Endodermal cell (in vitro differentiated cells): ENCODE measurements around the gene CTDP1. TPM values are rescaled to one million over a fixed set of nuclear protein-coding genes. Genes with fewer than 3 reads are reported as not detected.

Experiments used
- DNase-seq: peaks from one replicate; pipeline ENCODE4 v3.0.0-alpha.2; 2017
- H3K27ac ChIP-seq: 2 replicates; pipeline ENCODE4 v1.5.1; 2013; ENCODE audit warnings: mild to moderate bottlenecking, low read depth, low read length, moderate library complexity
- H3K27me3 ChIP-seq: 2 replicates; pipeline ENCODE4 v1.6.1; 2013; ENCODE audit warnings: mild to moderate bottlenecking, low read length, moderate library complexity; ENCODE audit not compliant: insufficient read depth, control insufficient read depth, poor library complexity, severe bottlenecking
- H3K36me3 ChIP-seq: 2 replicates; pipeline ENCODE4 v1.7.0; 2013; ENCODE audit warnings: mild to moderate bottlenecking, low read length, moderate library complexity; ENCODE audit not compliant: control insufficient read depth, insufficient read depth
- H3K4me1 ChIP-seq: one replicate; pipeline ENCODE4 v1.7.0; 2013; ENCODE audit warnings: low read length; ENCODE audit not compliant: control insufficient read depth, insufficient read depth
- H3K4me3 ChIP-seq: 2 replicates; pipeline ENCODE4 v1.5.1; 2013; ENCODE audit warnings: mild to moderate bottlenecking, low read length, moderate library complexity
- H3K9ac ChIP-seq: 2 replicates; pipeline ENCODE4 v1.6.1; 2013; ENCODE audit warnings: mild to moderate bottlenecking, low read length, moderate library complexity; ENCODE audit not compliant: poor library complexity, severe bottlenecking; ENCODE audit errors: extremely low read depth
- H3K9me3 ChIP-seq: 2 replicates; pipeline ENCODE4 v1.6.1; 2013; ENCODE audit warnings: mild to moderate bottlenecking, low read length, moderate library complexity; ENCODE audit not compliant: control insufficient read depth
- H3K27ac Mint-ChIP-seq: 2 replicates; pipeline ENCODE4 v1.8.0; 2020; ENCODE audit warnings: mixed read lengths
- H3K27me3 Mint-ChIP-seq: 2 replicates; pipeline ENCODE4 v1.8.0; 2021; ENCODE audit warnings: mild to moderate bottlenecking, mixed read lengths; ENCODE audit not compliant: insufficient read depth
- H3K36me3 Mint-ChIP-seq: 2 replicates; pipeline ENCODE4 v1.8.0; 2020; ENCODE audit warnings: low read depth, mixed read lengths
- H3K4me1 Mint-ChIP-seq: 2 replicates; pipeline ENCODE4 v1.8.0; 2020; ENCODE audit warnings: mixed read lengths
- H3K4me3 Mint-ChIP-seq: 2 replicates; pipeline ENCODE4 v1.8.0; 2020; ENCODE audit warnings: mild to moderate bottlenecking, moderate library complexity, mixed read lengths
- H3K9me3 Mint-ChIP-seq: 2 replicates; pipeline ENCODE4 v1.8.0; 2020; ENCODE audit warnings: mild to moderate bottlenecking, mixed read lengths
- WGBS, 2 experiments: methylation state at CpG; one replicate each; pipeline versions ENCODE4 v1.1.5 to v1.1.7; 2013; ENCODE audit warnings: missing lambda C conversion rate in 2 of 2, mixed read lengths in 1 of 2; ENCODE audit not compliant: insufficient coverage in 1 of 2, insufficient read length in 1 of 2; 5-methylcytosine and 5-hydroxymethylcytosine counted together
- total RNA-seq, 2 donors: library from RNA; stranded (reverse); fragmentation: NEBNext Ultra II Directional in 1 of 2; extraction: Animal tissue kit (Norgen Biotek cat#: 25700) in 1 of 2; gene quantifications; 2 replicates in 1 of 2; 3 replicates in 1 of 2; pipeline ENCODE4 v1.2.1, GENCODE V29; 2021
- TF ChIP-seq, protein P1 (sequence below): fragments of 200-600 bp; sonication (generic); conservative IDR thresholded peaks from 2 replicates; pipeline ENCODE4 v1.5.0; 2021; ENCODE audit warnings: antibody characterized with exemption, mild to moderate bottlenecking

CTDP1 gene
- total RNA-seq, 2 donors from 2014 or later = 29.8 to 35.6 TPM

DNA sequence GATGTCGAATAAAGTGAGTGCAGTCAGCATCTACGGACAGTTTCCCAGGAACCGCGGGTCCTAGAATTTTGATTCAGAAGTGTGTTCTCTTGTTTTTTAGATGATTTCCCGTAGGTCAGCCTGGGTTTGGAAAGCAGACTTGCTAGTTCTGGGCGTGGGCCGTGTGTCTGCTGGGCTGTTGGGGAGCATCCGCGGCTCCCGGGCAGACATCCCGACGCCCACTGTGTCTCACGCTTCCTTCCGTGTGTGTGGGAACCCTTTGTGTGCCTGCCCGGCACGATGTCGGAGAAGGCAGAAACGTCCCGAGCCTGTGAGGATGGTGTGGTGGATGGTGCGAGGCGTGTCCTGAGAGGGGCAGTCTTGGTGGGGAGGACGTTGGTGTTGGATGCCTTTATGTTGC lies 18.4 kb downstream of the CTDP1 start:
- H3K4me3 Mint-ChIP-seq = no peak overlapping the region
- Histone ChIP-seq H3K9me3 (no peaks in the 10 kb centered on the region), H3K27ac (no peak overlapping the region), H3K4me3 (no peak overlapping the region), H3K9ac (no peak overlapping the region), H3K36me3 (peaks cover 51% of the 10 kb centered on the region), H3K4me1 (no peaks in the 10 kb centered on the region), H3K27me3 (no peaks in the 10 kb centered on the region)
- peaks cover 1% of the 10 kb centered on the region for H3K4me1 Mint-ChIP-seq
- TF ChIP-seq, protein P1, sequence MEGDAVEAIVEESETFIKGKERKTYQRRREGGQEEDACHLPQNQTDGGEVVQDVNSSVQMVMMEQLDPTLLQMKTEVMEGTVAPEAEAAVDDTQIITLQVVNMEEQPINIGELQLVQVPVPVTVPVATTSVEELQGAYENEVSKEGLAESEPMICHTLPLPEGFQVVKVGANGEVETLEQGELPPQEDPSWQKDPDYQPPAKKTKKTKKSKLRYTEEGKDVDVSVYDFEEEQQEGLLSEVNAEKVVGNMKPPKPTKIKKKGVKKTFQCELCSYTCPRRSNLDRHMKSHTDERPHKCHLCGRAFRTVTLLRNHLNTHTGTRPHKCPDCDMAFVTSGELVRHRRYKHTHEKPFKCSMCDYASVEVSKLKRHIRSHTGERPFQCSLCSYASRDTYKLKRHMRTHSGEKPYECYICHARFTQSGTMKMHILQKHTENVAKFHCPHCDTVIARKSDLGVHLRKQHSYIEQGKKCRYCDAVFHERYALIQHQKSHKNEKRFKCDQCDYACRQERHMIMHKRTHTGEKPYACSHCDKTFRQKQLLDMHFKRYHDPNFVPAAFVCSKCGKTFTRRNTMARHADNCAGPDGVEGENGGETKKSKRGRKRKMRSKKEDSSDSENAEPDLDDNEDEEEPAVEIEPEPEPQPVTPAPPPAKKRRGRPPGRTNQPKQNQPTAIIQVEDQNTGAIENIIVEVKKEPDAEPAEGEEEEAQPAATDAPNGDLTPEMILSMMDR = no peak
- no peak for DNase-seq
- H3K27ac Mint-ChIP-seq = no peak overlapping the region
- 93 to 97% methylated on average over 9 to 22 of the region's 22 CpGs for WGBS, 2 experiments
- H3K9me3 Mint-ChIP-seq = no peaks in the 10 kb centered on the region
- H3K27me3 Mint-ChIP-seq = no peaks in the 10 kb centered on the region
- H3K36me3 Mint-ChIP-seq = peaks cover 59% of the 10 kb centered on the region

DNA sequence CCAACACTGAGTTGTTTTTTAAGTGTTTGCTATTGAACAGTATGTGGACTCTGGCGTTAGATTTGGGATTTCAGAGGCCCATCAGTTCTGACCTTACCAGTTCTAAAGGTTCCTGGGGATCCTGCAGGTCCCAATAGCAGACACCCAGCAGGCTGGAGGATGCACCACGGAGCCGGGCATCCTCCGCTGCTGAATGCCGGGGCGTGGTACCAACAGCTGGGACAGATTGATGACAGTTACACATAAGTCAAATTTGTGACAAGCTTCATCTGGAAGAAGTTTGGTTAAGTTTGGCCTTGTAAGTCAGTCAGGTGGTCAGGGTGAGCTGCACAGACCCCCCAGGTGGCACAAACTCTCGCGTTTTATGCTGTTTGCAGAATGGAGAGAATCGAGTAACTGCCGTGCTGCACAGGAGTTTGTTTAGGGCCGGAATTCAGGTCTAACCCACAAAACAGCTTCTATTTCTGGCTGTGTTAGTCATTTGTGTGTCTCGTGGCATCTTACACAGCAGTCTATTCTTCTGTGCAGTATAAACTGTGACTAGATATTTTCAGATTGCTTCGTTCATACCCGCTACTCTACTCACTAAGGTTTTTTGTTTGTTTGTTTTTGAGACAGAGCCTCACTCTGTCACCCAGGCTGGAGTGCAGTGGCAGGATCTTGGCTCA lies 19.2 kb downstream of the CTDP1 start:
- H3K9me3 ChIP-seq = no peaks in the 10 kb centered on the region
- no peak overlapping the region for H3K4me3 ChIP-seq
- Mint-ChIP-seq H3K4me3 (no peak overlapping the region), H3K4me1 (no peaks in the 10 kb centered on the region), H3K9me3 (no peaks in the 10 kb centered on the region), H3K36me3 (peaks cover 64% of the 10 kb centered on the region), H3K27ac (no peak overlapping the region), H3K27me3 (no peaks in the 10 kb centered on the region)
- 97% methylated on average over 12 to 14 of the region's 14 CpGs for WGBS, 2 experiments
- TF ChIP-seq, protein P1 = no peak
- no peak overlapping the region for H3K9ac ChIP-seq
- no peak overlapping the region for H3K27ac ChIP-seq
- peaks cover 60% of the 10 kb centered on the region for H3K36me3 ChIP-seq
- H3K27me3 ChIP-seq = no peaks in the 10 kb centered on the region
- no peak for DNase-seq
- no peaks in the 10 kb centered on the region for H3K4me1 ChIP-seq

DNA sequence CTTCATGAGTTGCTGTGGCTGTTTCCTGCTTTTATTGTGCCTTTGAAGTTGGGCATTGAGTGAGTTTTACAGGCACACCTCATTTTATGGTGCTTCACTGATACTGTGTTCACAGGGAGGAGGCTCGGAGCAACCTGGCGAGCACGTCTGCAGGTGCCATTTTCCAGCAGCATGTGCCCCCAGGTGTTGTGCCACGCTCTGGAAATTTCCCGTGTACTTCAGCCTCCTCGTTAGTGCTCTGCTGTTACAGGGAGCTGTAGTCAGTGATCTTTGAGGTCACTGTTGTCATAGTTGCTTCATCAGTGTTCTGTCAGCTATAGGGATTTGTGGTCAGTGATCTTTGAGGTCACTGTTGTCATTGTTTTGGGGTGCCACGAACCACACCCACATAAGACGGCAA lies 20.1 kb downstream of the CTDP1 start:
- Mint-ChIP-seq H3K9me3 (no peaks in the 10 kb centered on the region), H3K4me1 (no peaks in the 10 kb centered on the region), H3K36me3 (peaks cover 67% of the 10 kb centered on the region), H3K27me3 (no peaks in the 10 kb centered on the region), H3K27ac (no peak overlapping the region), H3K4me3 (no peak overlapping the region)
- 92 to 93% methylated on average over 7 to 8 of the region's 8 CpGs for WGBS, 2 experiments
- TF ChIP-seq, protein P1 = no peak
- H3K4me3 ChIP-seq = no peak overlapping the region
- H3K4me1 ChIP-seq = no peaks in the 10 kb centered on the region
- DNase-seq = no peak
- peaks cover 68% of the 10 kb centered on the region for H3K36me3 ChIP-seq
- H3K9ac ChIP-seq = no peak overlapping the region
- H3K27ac ChIP-seq = no peak overlapping the region
- no peaks in the 10 kb centered on the region for H3K9me3 ChIP-seq
- no peaks in the 10 kb centered on the region for H3K27me3 ChIP-seq
